ENCODE results near the gene MAPK4.
"Not testable (repeated sequence)": the region's sequence is repeated elsewhere in the genome, so short reads cannot be mapped to it uniquely, and the experiment has no call there.

Gene MAPK4

GRCh38 chr18:50560681-50561629 is 1.1 kb downstream of the MAPK4 start:
- peak overlapping the region; percentile 40 for H3K4me3 ChIP-seq (replicated peaks; ENCODE audit: insufficient read depth, low read length)
- DNase-seq (ENCODE audit: low read depth in 1 of 2, low spot score in 1 of 2) = no peak
- peaks cover 75% of the 10 kb centered on the region for H3K27me3 ChIP-seq (ENCODE audit: insufficient read depth, poor library complexity, severe bottlenecking)
- H3K27ac ChIP-seq (replicated peaks) = no peak overlapping the region
- TF ChIP-seq, protein P1, sequence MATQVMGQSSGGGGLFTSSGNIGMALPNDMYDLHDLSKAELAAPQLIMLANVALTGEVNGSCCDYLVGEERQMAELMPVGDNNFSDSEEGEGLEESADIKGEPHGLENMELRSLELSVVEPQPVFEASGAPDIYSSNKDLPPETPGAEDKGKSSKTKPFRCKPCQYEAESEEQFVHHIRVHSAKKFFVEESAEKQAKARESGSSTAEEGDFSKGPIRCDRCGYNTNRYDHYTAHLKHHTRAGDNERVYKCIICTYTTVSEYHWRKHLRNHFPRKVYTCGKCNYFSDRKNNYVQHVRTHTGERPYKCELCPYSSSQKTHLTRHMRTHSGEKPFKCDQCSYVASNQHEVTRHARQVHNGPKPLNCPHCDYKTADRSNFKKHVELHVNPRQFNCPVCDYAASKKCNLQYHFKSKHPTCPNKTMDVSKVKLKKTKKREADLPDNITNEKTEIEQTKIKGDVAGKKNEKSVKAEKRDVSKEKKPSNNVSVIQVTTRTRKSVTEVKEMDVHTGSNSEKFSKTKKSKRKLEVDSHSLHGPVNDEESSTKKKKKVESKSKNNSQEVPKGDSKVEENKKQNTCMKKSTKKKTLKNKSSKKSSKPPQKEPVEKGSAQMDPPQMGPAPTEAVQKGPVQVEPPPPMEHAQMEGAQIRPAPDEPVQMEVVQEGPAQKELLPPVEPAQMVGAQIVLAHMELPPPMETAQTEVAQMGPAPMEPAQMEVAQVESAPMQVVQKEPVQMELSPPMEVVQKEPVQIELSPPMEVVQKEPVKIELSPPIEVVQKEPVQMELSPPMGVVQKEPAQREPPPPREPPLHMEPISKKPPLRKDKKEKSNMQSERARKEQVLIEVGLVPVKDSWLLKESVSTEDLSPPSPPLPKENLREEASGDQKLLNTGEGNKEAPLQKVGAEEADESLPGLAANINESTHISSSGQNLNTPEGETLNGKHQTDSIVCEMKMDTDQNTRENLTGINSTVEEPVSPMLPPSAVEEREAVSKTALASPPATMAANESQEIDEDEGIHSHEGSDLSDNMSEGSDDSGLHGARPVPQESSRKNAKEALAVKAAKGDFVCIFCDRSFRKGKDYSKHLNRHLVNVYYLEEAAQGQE (IDR thresholded peaks at IDR 0.05; ENCODE audit: insufficient replicate concordance, low read depth) = no peak
- no peak for TF ChIP-seq CTCF (IDR thresholded peaks at IDR 0.05; ENCODE audit: insufficient read depth, low read length)
- TF ChIP-seq GABPA (IDR thresholded peaks at IDR 0.05; ENCODE audit: low read depth) = no peak
- TF ChIP-seq POLR2AphosphoS5 (IDR thresholded peaks at IDR 0.05; ENCODE audit: low read depth) = no peak
- TF ChIP-seq SPI1 (IDR thresholded peaks at IDR 0.05; ENCODE audit: borderline replicate concordance, low read depth) = no peak

DNA sequence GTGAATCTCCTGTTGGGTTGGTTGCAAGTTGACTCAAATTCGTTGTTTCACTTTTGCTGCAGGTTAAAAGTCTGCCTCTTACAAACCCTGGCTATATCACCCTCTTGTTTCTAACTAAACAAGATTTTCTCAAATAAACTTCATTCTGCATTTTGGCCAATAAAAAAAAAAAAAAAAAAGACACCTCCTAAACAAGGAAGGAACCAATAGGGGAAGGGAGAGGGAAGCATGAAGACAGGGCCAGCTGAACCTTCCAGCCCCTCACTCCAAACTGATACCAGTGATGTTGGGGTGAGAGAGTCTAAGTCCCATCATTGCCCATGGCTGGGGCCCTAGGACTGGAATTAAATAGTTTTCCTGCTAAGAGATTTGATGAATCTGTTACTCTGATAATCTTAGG is 2.4 kb downstream of the MAPK4 start:
- not testable (repeated sequence) for H3K27ac ChIP-seq (replicated peaks); H3K4me3 ChIP-seq (replicated peaks; ENCODE audit: insufficient read depth, low read length); DNase-seq (ENCODE audit: low read depth in 1 of 2, low spot score in 1 of 2)
- H3K27me3 ChIP-seq (ENCODE audit: insufficient read depth, poor library complexity, severe bottlenecking) = peaks cover 69% of the 10 kb centered on the region

GRCh38 chr18:50562686-50563085 is 2.8 kb downstream of the MAPK4 start:
- TF ChIP-seq POLR2AphosphoS5 (IDR thresholded peaks at IDR 0.05; ENCODE audit: low read depth) (no peak), SPI1 (IDR thresholded peaks at IDR 0.05; ENCODE audit: borderline replicate concordance, low read depth) (no peak), CTCF (IDR thresholded peaks at IDR 0.05; ENCODE audit: insufficient read depth, low read length) (no peak), GABPA (IDR thresholded peaks at IDR 0.05; ENCODE audit: low read depth) (no peak)
- TF ChIP-seq, protein P1 (IDR thresholded peaks at IDR 0.05; ENCODE audit: insufficient replicate concordance, low read depth) = no peak
- Histone ChIP-seq H3K27ac (replicated peaks) (no peak overlapping the region), H3K27me3 (ENCODE audit: insufficient read depth, poor library complexity, severe bottlenecking) (peaks cover 65% of the 10 kb centered on the region), H3K4me3 (replicated peaks; ENCODE audit: insufficient read depth, low read length) (no peak overlapping the region)
- DNase-seq (ENCODE audit: low read depth in 1 of 2, low spot score in 1 of 2) = no peak

GRCh38 chr18:50563376-50563775 is 3.5 kb downstream of the MAPK4 start:
- H3K27me3 ChIP-seq (ENCODE audit: insufficient read depth, poor library complexity, severe bottlenecking) = peaks cover 59% of the 10 kb centered on the region
- DNase-seq (ENCODE audit: low read depth in 1 of 2, low spot score in 1 of 2) = no peak
- TF ChIP-seq GABPA (IDR thresholded peaks at IDR 0.05; ENCODE audit: low read depth) (no peak), SPI1 (IDR thresholded peaks at IDR 0.05; ENCODE audit: borderline replicate concordance, low read depth) (no peak), POLR2AphosphoS5 (IDR thresholded peaks at IDR 0.05; ENCODE audit: low read depth) (no peak), CTCF (IDR thresholded peaks at IDR 0.05; ENCODE audit: insufficient read depth, low read length) (no peak)
- TF ChIP-seq, protein P1 (IDR thresholded peaks at IDR 0.05; ENCODE audit: insufficient replicate concordance, low read depth) = no peak

More at GRCh38 chr18:50563376-50563775, 3.5 kb downstream of the MAPK4 start:
- Histone ChIP-seq H3K4me3 (replicated peaks; ENCODE audit: insufficient read depth, low read length) (no peak overlapping the region), H3K27ac (replicated peaks) (no peak overlapping the region)
